ENCODE results near the gene NCOA7. TPM values are rescaled to one million over a fixed set of nuclear protein-coding genes. Genes with fewer than 3 reads are reported as not detected.

Gene NCOA7
- total and polyA plus RNA-seq, 9 of the 15 experiments (the other 6 are each of a cell fraction or from before 2014, with no cell fraction given): 5.8 to 14.6 (median 9.3) TPM

DNA sequence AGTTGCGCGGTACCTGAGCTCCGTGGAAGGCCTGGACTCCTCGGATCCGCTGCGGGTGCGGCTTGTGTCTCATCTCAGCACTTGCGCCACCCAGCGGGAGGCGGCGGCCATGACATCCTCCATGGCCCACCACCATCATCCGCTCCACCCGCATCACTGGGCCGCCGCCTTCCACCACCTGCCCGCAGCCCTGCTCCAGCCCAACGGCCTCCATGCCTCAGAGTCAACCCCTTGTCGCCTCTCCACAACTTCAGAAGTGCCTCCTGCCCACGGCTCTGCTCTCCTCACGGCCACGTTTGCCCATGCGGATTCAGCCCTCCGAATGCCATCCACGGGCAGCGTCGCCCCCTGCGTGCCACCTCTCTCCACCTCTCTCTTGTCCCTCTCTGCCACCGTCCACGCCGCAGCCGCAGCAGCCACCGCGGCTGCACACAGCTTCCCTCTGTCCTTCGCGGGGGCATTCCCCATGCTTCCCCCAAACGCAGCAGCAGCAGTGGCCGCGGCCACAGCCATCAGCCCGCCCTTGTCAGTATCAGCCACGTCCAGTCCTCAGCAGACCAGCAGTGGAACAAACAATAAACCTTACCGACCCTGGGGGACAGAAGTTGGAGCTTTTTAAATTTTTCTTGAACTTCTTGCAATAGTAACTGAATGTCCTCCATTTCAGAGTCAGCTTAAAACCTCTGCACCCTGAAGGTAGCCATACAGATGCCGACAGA is 31.4 kb upstream of the NCOA7 start (continued):
- TF ChIP-seq, protein P1, sequence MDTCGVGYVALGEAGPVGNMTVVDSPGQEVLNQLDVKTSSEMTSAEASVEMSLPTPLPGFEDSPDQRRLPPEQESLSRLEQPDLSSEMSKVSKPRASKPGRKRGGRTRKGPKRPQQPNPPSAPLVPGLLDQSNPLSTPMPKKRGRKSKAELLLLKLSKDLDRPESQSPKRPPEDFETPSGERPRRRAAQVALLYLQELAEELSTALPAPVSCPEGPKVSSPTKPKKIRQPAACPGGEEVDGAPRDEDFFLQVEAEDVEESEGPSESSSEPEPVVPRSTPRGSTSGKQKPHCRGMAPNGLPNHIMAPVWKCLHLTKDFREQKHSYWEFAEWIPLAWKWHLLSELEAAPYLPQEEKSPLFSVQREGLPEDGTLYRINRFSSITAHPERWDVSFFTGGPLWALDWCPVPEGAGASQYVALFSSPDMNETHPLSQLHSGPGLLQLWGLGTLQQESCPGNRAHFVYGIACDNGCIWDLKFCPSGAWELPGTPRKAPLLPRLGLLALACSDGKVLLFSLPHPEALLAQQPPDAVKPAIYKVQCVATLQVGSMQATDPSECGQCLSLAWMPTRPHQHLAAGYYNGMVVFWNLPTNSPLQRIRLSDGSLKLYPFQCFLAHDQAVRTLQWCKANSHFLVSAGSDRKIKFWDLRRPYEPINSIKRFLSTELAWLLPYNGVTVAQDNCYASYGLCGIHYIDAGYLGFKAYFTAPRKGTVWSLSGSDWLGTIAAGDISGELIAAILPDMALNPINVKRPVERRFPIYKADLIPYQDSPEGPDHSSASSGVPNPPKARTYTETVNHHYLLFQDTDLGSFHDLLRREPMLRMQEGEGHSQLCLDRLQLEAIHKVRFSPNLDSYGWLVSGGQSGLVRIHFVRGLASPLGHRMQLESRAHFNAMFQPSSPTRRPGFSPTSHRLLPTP (IDR thresholded peaks at IDR 0.05; ENCODE audit: borderline replicate concordance, extremely low read depth, insufficient read length): no peak
- no peak for TF ChIP-seq TEAD1 (CRISPR knock-in tag; IDR thresholded peaks at IDR 0.05)
- TF ChIP-seq DDX20 (tag; IDR thresholded peaks at IDR 0.05; ENCODE audit: low read depth): no peak
- TF ChIP-seq, protein P2, sequence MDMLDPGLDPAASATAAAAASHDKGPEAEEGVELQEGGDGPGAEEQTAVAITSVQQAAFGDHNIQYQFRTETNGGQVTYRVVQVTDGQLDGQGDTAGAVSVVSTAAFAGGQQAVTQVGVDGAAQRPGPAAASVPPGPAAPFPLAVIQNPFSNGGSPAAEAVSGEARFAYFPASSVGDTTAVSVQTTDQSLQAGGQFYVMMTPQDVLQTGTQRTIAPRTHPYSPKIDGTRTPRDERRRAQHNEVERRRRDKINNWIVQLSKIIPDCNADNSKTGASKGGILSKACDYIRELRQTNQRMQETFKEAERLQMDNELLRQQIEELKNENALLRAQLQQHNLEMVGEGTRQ (CRISPR knock-in tag; IDR thresholded peaks at IDR 0.05): no peak
- TF ChIP-seq, protein P3, sequence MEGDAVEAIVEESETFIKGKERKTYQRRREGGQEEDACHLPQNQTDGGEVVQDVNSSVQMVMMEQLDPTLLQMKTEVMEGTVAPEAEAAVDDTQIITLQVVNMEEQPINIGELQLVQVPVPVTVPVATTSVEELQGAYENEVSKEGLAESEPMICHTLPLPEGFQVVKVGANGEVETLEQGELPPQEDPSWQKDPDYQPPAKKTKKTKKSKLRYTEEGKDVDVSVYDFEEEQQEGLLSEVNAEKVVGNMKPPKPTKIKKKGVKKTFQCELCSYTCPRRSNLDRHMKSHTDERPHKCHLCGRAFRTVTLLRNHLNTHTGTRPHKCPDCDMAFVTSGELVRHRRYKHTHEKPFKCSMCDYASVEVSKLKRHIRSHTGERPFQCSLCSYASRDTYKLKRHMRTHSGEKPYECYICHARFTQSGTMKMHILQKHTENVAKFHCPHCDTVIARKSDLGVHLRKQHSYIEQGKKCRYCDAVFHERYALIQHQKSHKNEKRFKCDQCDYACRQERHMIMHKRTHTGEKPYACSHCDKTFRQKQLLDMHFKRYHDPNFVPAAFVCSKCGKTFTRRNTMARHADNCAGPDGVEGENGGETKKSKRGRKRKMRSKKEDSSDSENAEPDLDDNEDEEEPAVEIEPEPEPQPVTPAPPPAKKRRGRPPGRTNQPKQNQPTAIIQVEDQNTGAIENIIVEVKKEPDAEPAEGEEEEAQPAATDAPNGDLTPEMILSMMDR (IDR thresholded peaks at IDR 0.05 in 2 of 3, conservative IDR thresholded peaks at IDR 0.05 in 1 of 3; ENCODE audit: insufficient read depth in 2 of 3, low read depth in 1 of 3, low read length in 3 of 3): peak; percentile 78 to 88 (median 84)
- TF ChIP-seq KAT2B (IDR thresholded peaks at IDR 0.05; ENCODE audit: low read depth, low read length): no peak
- no peak for TF ChIP-seq HMG20B (CRISPR knock-in tag; IDR thresholded peaks at IDR 0.05)
- peak; percentile 51 for TF ChIP-seq SETDB1 (IDR thresholded peaks at IDR 0.05; ENCODE audit: low read length)
- TF ChIP-seq, protein P4, sequence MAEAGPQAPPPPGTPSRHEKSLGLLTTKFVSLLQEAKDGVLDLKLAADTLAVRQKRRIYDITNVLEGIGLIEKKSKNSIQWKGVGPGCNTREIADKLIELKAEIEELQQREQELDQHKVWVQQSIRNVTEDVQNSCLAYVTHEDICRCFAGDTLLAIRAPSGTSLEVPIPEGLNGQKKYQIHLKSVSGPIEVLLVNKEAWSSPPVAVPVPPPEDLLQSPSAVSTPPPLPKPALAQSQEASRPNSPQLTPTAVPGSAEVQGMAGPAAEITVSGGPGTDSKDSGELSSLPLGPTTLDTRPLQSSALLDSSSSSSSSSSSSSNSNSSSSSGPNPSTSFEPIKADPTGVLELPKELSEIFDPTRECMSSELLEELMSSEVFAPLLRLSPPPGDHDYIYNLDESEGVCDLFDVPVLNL (CRISPR knock-in tag; IDR thresholded peaks at IDR 0.05; ENCODE audit: low read depth): no peak
- no peak for TF ChIP-seq ARID1B (IDR thresholded peaks at IDR 0.05)
- TF ChIP-seq NFRKB (IDR thresholded peaks at IDR 0.05; ENCODE audit: low read depth): no peak
- peak; percentile 20; the same call in 1 of the 2 replicates for TF ChIP-seq RNF2 (IDR thresholded peaks at IDR 0.05)
